Mesenchymal stem cell (in vitro differentiated cells and primary cell): ENCODE measurements around the gene TSC1.

Source experiments
- DNase-seq: peaks from one replicate; pipeline ENCODE4 v3.0.0-alpha.2; 2013
- H2AFZ ChIP-seq: one replicate; pipeline ENCODE4 v1.6.1; 2013; ENCODE audit warnings: low read depth, mild to moderate bottlenecking, control low read depth, inconsistent platforms, low read length, moderate library complexity
- H2AK5ac ChIP-seq: 2 replicates; pipeline ENCODE4 v1.6.1; 2013; ENCODE audit warnings: low read length, moderate library complexity, mild to moderate bottlenecking, inconsistent platforms; ENCODE audit not compliant: severe bottlenecking
- H2BK120ac ChIP-seq: one replicate; pipeline ENCODE4 v1.6.1; 2013; ENCODE audit warnings: low read depth, mild to moderate bottlenecking, inconsistent platforms, low read length, moderate library complexity
- H2BK12ac ChIP-seq, 2 experiments: one replicate each; pipeline ENCODE4 v1.6.1; 2013; ENCODE audit warnings: inconsistent platforms in 2 of 2, low read length in 2 of 2, mild to moderate bottlenecking in 2 of 2, moderate library complexity in 2 of 2, control low read depth in 1 of 2
- H2BK15ac ChIP-seq: one replicate; pipeline ENCODE4 v1.6.1; 2013; ENCODE audit warnings: mild to moderate bottlenecking, low read depth, inconsistent platforms; ENCODE audit not compliant: poor library complexity, severe bottlenecking
- H2BK5ac ChIP-seq: 2 replicates; pipeline ENCODE4 v1.6.1; 2013; ENCODE audit warnings: low read depth, mild to moderate bottlenecking, low read length, control low read depth, inconsistent platforms; ENCODE audit not compliant: poor library complexity, severe bottlenecking
- H3K14ac ChIP-seq, 2 experiments: one replicate each; pipeline ENCODE4 v1.6.1; 2013; ENCODE audit warnings: inconsistent platforms in 2 of 2, low read length in 2 of 2, control low read depth in 1 of 2, mild to moderate bottlenecking in 1 of 2, moderate library complexity in 1 of 2
- H3K18ac ChIP-seq, 2 experiments: one replicate each; pipeline ENCODE4 v1.6.1; 2013; ENCODE audit warnings: inconsistent platforms in 2 of 2, low read length in 2 of 2, control low read depth in 1 of 2, low read depth in 1 of 2, mild to moderate bottlenecking in 1 of 2
- H3K23ac ChIP-seq, 2 experiments: one replicate each; pipeline ENCODE4 v1.6.1; 2013; ENCODE audit warnings: inconsistent platforms in 2 of 2, low read length in 2 of 2, mild to moderate bottlenecking in 2 of 2, moderate library complexity in 2 of 2, control low read depth in 1 of 2
- H3K27ac ChIP-seq: 2 replicates; pipeline ENCODE4 v1.5.1; 2013; ENCODE audit warnings: mild to moderate bottlenecking, moderate library complexity, low read length, control low read depth, inconsistent platforms; ENCODE audit not compliant: poor library complexity, severe bottlenecking
- H3K27me3 ChIP-seq, 2 experiments: 2 replicates each; pipeline versions ENCODE4 v1.6.1 to v1.7.0; 2013; ENCODE audit warnings: low read length in 2 of 2, mild to moderate bottlenecking in 2 of 2, moderate library complexity in 2 of 2, control low read depth in 1 of 2, inconsistent platforms in 1 of 2; ENCODE audit not compliant: control insufficient read depth in 1 of 2, insufficient read depth in 1 of 2
- H3K36me3 ChIP-seq, 2 experiments: 2 replicates each; pipeline versions ENCODE4 v1.6.1 to v1.7.0; 2013; ENCODE audit warnings: low read length in 2 of 2, control low read depth in 1 of 2, inconsistent platforms in 1 of 2, low read depth in 1 of 2, mild to moderate bottlenecking in 1 of 2; ENCODE audit not compliant: insufficient read depth in 2 of 2, control insufficient read depth in 1 of 2
- H3K4ac ChIP-seq, 2 experiments: one replicate each; pipeline ENCODE4 v1.6.1; 2013; ENCODE audit warnings: inconsistent platforms in 2 of 2, low read length in 2 of 2, mild to moderate bottlenecking in 2 of 2, moderate library complexity in 2 of 2, control low read depth in 1 of 2, low read depth in 1 of 2
- H3K4me1 ChIP-seq: 2 replicates; pipeline ENCODE4 v1.6.1; 2013; ENCODE audit warnings: low read depth, low read length, control low read depth; ENCODE audit not compliant: control insufficient read depth, insufficient read depth
- H3K4me2 ChIP-seq: 2 replicates; pipeline ENCODE4 v1.6.1; 2013; ENCODE audit warnings: low read length, mild to moderate bottlenecking, inconsistent platforms; ENCODE audit not compliant: poor library complexity, severe bottlenecking
- H3K4me3 ChIP-seq, 2 experiments: 2 replicates each; pipeline versions ENCODE4 v1.5.1 to v1.7.0; 2013; ENCODE audit warnings: low read length in 2 of 2, mild to moderate bottlenecking in 2 of 2, control low read depth in 1 of 2, low read depth in 1 of 2; ENCODE audit not compliant: insufficient read depth in 1 of 2
- H3K79me1 ChIP-seq: replicated peaks from 2 replicates; pipeline ENCODE4 v1.6.1; 2013; ENCODE audit warnings: mild to moderate bottlenecking, control low read depth, low read length, inconsistent platforms; ENCODE audit not compliant: poor library complexity, severe bottlenecking
- H3K9ac ChIP-seq: 2 replicates; pipeline ENCODE4 v1.7.0; 2013; ENCODE audit warnings: mild to moderate bottlenecking, low read length, moderate library complexity
- H3K9me3 ChIP-seq: 2 replicates; pipeline ENCODE4 v1.7.0; 2013; ENCODE audit warnings: mild to moderate bottlenecking, low read length; ENCODE audit not compliant: control insufficient read depth
- H4K8ac ChIP-seq: one replicate; pipeline ENCODE4 v1.6.1; 2013; ENCODE audit warnings: inconsistent platforms, mild to moderate bottlenecking, low read length, moderate library complexity
- H4K91ac ChIP-seq: one replicate; pipeline ENCODE4 v1.6.1; 2013; ENCODE audit warnings: mild to moderate bottlenecking, low read length, inconsistent platforms
- WGBS: methylation state at CpG from one replicate; pipeline ENCODE4 v1.1.7; 2013; ENCODE audit warnings: mixed read lengths; 5-methylcytosine and 5-hydroxymethylcytosine counted together

TSC1 gene

GRCh38 chr9:132880324-132880661, 64.1 kb downstream of the TSC1 start:
- no peak overlapping the region for H3K27ac ChIP-seq
- no peak overlapping the region for H2BK15ac ChIP-seq
- H2BK120ac ChIP-seq, result no peak overlapping the region
- H2AFZ ChIP-seq, result no peak overlapping the region
- H3K14ac ChIP-seq, result no peak overlapping the region
- no peaks in the 10 kb centered on the region for H3K9me3 ChIP-seq
- H3K27me3 ChIP-seq, result peaks cover 0 to 12% of the 10 kb centered on the region in 2 experiments
- H2BK12ac ChIP-seq, result no peak overlapping the region
- no peak for DNase-seq
- no peak overlapping the region for H4K91ac ChIP-seq
- no peak overlapping the region for H3K4me3 ChIP-seq
- no peak overlapping the region for H3K9ac ChIP-seq
- 87% methylated on average over 6 of the region's 7 CpGs for WGBS
- H3K79me1 ChIP-seq, result peaks cover 4% of the 10 kb centered on the region
- no peak overlapping the region for H2BK5ac ChIP-seq
- H3K36me3 ChIP-seq, result peaks cover 5 to 9% of the 10 kb centered on the region in 2 experiments
- H4K8ac ChIP-seq, result no peak overlapping the region
- H3K4me2 ChIP-seq, result no peak overlapping the region
- no peak overlapping the region for H2AK5ac ChIP-seq
- no peak overlapping the region for H3K18ac ChIP-seq
- no peak overlapping the region for H3K4ac ChIP-seq
- no peak overlapping the region for H3K23ac ChIP-seq
- H3K4me1 ChIP-seq, result peaks cover 16% of the 10 kb centered on the region

GRCh38 chr9:132879457-132880323, 64.7 kb downstream of the TSC1 start:
- Histone ChIP-seq H3K79me1 (peaks cover 4% of the 10 kb centered on the region), H2BK15ac (no peak overlapping the region), H3K18ac (no peak overlapping the region), H2BK12ac (no peak overlapping the region), H3K4me3 (peak overlapping the region in 1 of 2 experiments; percentile 97), H3K9ac (peak overlapping the region; percentile 100), H3K4me1 (peaks cover 16% of the 10 kb centered on the region), H3K23ac (no peak overlapping the region), H3K14ac (no peak overlapping the region), H3K4me2 (no peak overlapping the region), H2AK5ac (no peak overlapping the region), H2BK5ac (no peak overlapping the region), H3K27me3 (peaks cover 0 to 18% of the 10 kb centered on the region in 2 experiments), H2AFZ (no peak overlapping the region), H3K4ac (no peak overlapping the region), H3K9me3 (no peaks in the 10 kb centered on the region), H4K8ac (no peak overlapping the region), H3K36me3 (peaks cover 5 to 9% of the 10 kb centered on the region in 2 experiments), H2BK120ac (no peak overlapping the region), H4K91ac (no peak overlapping the region), H3K27ac (no peak overlapping the region)
- DNase-seq, result peak; percentile 8
- WGBS, result 95% methylated on average over 5 of the region's 6 CpGs

GRCh38 chr9:132878695-132879456, 65.5 kb downstream of the TSC1 start, which contains the start of gene SPACA9:
SPACA9 (plus strand) TSS chr9:132878898; CDS start chr9:132883948, 5,050 bp downstream.
- H3K27me3 ChIP-seq, result peaks cover 0 to 25% of the 10 kb centered on the region in 2 experiments
- peak within 1 kb of the TSS; percentile 81 to 86 for H3K18ac ChIP-seq
- H4K8ac ChIP-seq, result peak within 1 kb of the TSS; percentile 99
- H3K14ac ChIP-seq, result peak within 1 kb of the TSS; percentile 49 to 79
- H3K27ac ChIP-seq, result no peak within 1 kb of the TSS
- H3K4me1 ChIP-seq, result peaks cover 16% of the 10 kb centered on the region
- peak; percentile 71 for DNase-seq
- no peaks in the 10 kb centered on the region for H3K9me3 ChIP-seq
- peak within 1 kb of the TSS; percentile 93 to 97 for H3K4me3 ChIP-seq
- H3K9ac ChIP-seq, result peak within 1 kb of the TSS; percentile 100
- H2AFZ ChIP-seq, result peak within 1 kb of the TSS; percentile 100
- no peak within 1 kb of the TSS for H2BK12ac ChIP-seq
- H4K91ac ChIP-seq, result peak within 1 kb of the TSS; percentile 76
- peak within 1 kb of the TSS in 1 of 2 experiments; percentile 14 for H3K23ac ChIP-seq
- H2BK15ac ChIP-seq, result peak within 1 kb of the TSS; percentile 38
- WGBS, result 28% methylated on average over 39 of the region's 42 CpGs
- peak within 1 kb of the TSS; percentile 80 for H2BK120ac ChIP-seq
- peak within 1 kb of the TSS; percentile 55 to 64 for H3K4ac ChIP-seq
- H3K4me2 ChIP-seq, result peak within 1 kb of the TSS; percentile 88
- peaks cover 4% of the 10 kb centered on the region for H3K79me1 ChIP-seq
- H3K36me3 ChIP-seq, result peaks cover 0 to 1% of the 10 kb centered on the region in 2 experiments
- H2BK5ac ChIP-seq, result no peak within 1 kb of the TSS
- H2AK5ac ChIP-seq, result no peak within 1 kb of the TSS
